Measurements from ENCODE around the gene PCA3. TPM values are rescaled to one million over a fixed set of nuclear protein-coding genes. Genes with fewer than 3 reads are reported as not detected.

PCA3 gene
- total and polyA plus RNA-seq, 10 of the 15 experiments (the other 5 are each of a cell fraction or from before 2014, with no cell fraction given), result 0.05 TPM; not detected in 9

GRCh38 chr9:76761448-76761847 lies 2.8 kb upstream of the PCA3 start:
- Histone ChIP-seq H3K4me1 (ENCODE audit: control insufficient read depth, insufficient read depth, low read length) (no peaks in the 10 kb centered on the region), H3K27ac (ENCODE audit: control insufficient read depth, insufficient read depth) (no peak overlapping the region), H3K4me3 (no peak overlapping the region), H3K9ac (ENCODE audit: control insufficient read depth, insufficient read depth, low read length) (no peak overlapping the region), H4K20me1 (ENCODE audit: control insufficient read depth, insufficient read depth) (no peaks in the 10 kb centered on the region), H3K4me2 (ENCODE audit: control insufficient read depth, insufficient read depth) (no peak overlapping the region), H2AFZ (ENCODE audit: control insufficient read depth, low read depth, low read length) (no peak overlapping the region), H3K27me3 (replicated peaks in 1 of 2; ENCODE audit: control insufficient read depth in 2 of 2, insufficient read depth in 2 of 2, low read length in 1 of 2) (no peaks in the 10 kb centered on the region), H3K79me2 (ENCODE audit: control insufficient read depth, insufficient read depth, low read length) (no peaks in the 10 kb centered on the region), H3K9me3 (replicated peaks; ENCODE audit: control insufficient read depth, insufficient read depth, low read length) (no peaks in the 10 kb centered on the region), H3K36me3 (ENCODE audit: control insufficient read depth in 2 of 2, insufficient read depth in 2 of 2, low read length in 1 of 2) (no peaks in the 10 kb centered on the region)
- RAD21 ChIA-PET (ENCODE audit: unreplicated experiment), result no interaction called here
- WGBS (ENCODE audit: insufficient coverage, insufficient replicate concordance, low lambda C conversion rate, missing lambda C conversion rate), result 0% methylated on average over 1 of the region's 1 CpG
- POLR2A ChIA-PET, result no interaction called here
- DNase-seq (ENCODE audit: low read depth, low spot score), result no peak
- SMC1A ChIA-PET (ENCODE audit: uncharacterized antibody, unreplicated experiment), result no interaction called here
- in situ Hi-C loops (cut with MboI), result no loop called here
- FAIRE-seq, result no peak
- intact Hi-C loops (cut with micrococcal nuclease; ENCODE audit: unreplicated experiment), result loop anchor here (2.0 kb wide), 1 partner anchor 389 kb away; no protein-coding TSS in a partner anchor
- BruUV-seq (replicated peaks), result no TSS peak
- no peak for ATAC-seq
- TF ChIP-seq CTCF (IDR thresholded peaks at IDR 0.05 in 2 of 3, conservative IDR thresholded peaks at IDR 0.05 in 1 of 3; ENCODE audit: control insufficient read depth in 2 of 3, extremely low read depth in 1 of 3, insufficient read depth in 1 of 3, low read depth in 3 of 3, low read length in 3 of 3), result peak in 1 of 3 experiments; percentile 2; a peak in 1 of 6 replicates
- TF ChIP-seq EGR1 (IDR thresholded peaks at IDR 0.05; ENCODE audit: borderline replicate concordance in 1 of 2, low read depth in 2 of 2, low read length in 2 of 2), result no peak
- peak; percentile 19; the same call in 1 of the 2 replicates for TF ChIP-seq RAD21 (IDR thresholded peaks at IDR 0.05; ENCODE audit: insufficient read depth, low read depth, low read length)
- CTCF ChIA-PET, result interaction anchor here (0.7 to 1.0 kb wide), 4 partner anchors 23 to 389 kb away, joined by 3 to 4 read pairs (median 3); no protein-coding TSS in a partner anchor

GRCh38 chr9:76766126-76766525 lies 1.9 kb downstream of the PCA3 start:
- in situ Hi-C loops (cut with MboI), result no loop called here
- no peak for FAIRE-seq
- no peak for TF ChIP-seq TARDBP (IDR thresholded peaks at IDR 0.05; ENCODE audit: borderline replicate concordance)
- TF ChIP-seq CREB1 (IDR thresholded peaks at IDR 0.05; ENCODE audit: low read depth), result no peak
- no peak for TF ChIP-seq SMC3 (IDR thresholded peaks at IDR 0.05; ENCODE audit: borderline replicate concordance, low read length)
- TF ChIP-seq IRF5 (IDR thresholded peaks at IDR 0.05; ENCODE audit: borderline replicate concordance), result no peak
- no peak for TF ChIP-seq MEF2A (IDR thresholded peaks at IDR 0.05; ENCODE audit: insufficient read depth, low read depth, low read length)
- no peak for TF ChIP-seq POLR2AphosphoS5 (IDR thresholded peaks at IDR 0.05; ENCODE audit: low read length)
- no peak for TF ChIP-seq NFYB (IDR thresholded peaks at IDR 0.05; ENCODE audit: insufficient read depth, low read depth, low read length)
- TF ChIP-seq HDAC2 (IDR thresholded peaks at IDR 0.05), result no peak
- no peak for TF ChIP-seq CHD2 (IDR thresholded peaks at IDR 0.05; ENCODE audit: borderline replicate concordance, low read depth, low read length)
- TF ChIP-seq SREBF1 (IDR thresholded peaks at IDR 0.05; ENCODE audit: low read length), result no peak
- no peak for TF ChIP-seq NR2C2 (IDR thresholded peaks at IDR 0.05; ENCODE audit: borderline replicate concordance, control insufficient read depth, insufficient read length, low read depth)
- TF ChIP-seq EZH2 (IDR thresholded peaks at IDR 0.05; ENCODE audit: borderline replicate concordance, control insufficient read depth, low read depth, low read length), result no peak
- no peak for TF ChIP-seq LARP7 (IDR thresholded peaks at IDR 0.05)

More at GRCh38 chr9:76766126-76766525, 1.9 kb downstream of the PCA3 start:
- Histone ChIP-seq H3K27me3 (replicated peaks in 1 of 2; ENCODE audit: control insufficient read depth in 2 of 2, insufficient read depth in 2 of 2, low read length in 1 of 2) (no peaks in the 10 kb centered on the region), H3K9ac (ENCODE audit: control insufficient read depth, insufficient read depth, low read length) (no peak overlapping the region), H4K20me1 (ENCODE audit: control insufficient read depth, insufficient read depth) (no peaks in the 10 kb centered on the region), H3K27ac (ENCODE audit: control insufficient read depth, insufficient read depth) (no peak overlapping the region), H3K36me3 (ENCODE audit: control insufficient read depth in 2 of 2, insufficient read depth in 2 of 2, low read length in 1 of 2) (no peaks in the 10 kb centered on the region), H3K9me3 (replicated peaks; ENCODE audit: control insufficient read depth, insufficient read depth, low read length) (no peaks in the 10 kb centered on the region), H3K4me2 (ENCODE audit: control insufficient read depth, insufficient read depth) (no peak overlapping the region), H3K79me2 (ENCODE audit: control insufficient read depth, insufficient read depth, low read length) (no peaks in the 10 kb centered on the region), H3K4me1 (ENCODE audit: control insufficient read depth, insufficient read depth, low read length) (no peaks in the 10 kb centered on the region), H2AFZ (ENCODE audit: control insufficient read depth, low read depth, low read length) (no peak overlapping the region), H3K4me3 (no peak overlapping the region)
- no TSS peak for BruUV-seq (replicated peaks)
- DNase-seq (ENCODE audit: low read depth, low spot score) (no peak), ATAC-seq (no peak)
- RAD21 ChIA-PET (ENCODE audit: unreplicated experiment), result no interaction called here
- POLR2A ChIA-PET, result no interaction called here
- intact Hi-C loops (cut with micrococcal nuclease; ENCODE audit: unreplicated experiment), result no loop called here
- CTCF ChIA-PET, result no interaction called here
- WGBS (ENCODE audit: insufficient coverage, insufficient replicate concordance, low lambda C conversion rate, missing lambda C conversion rate), result 27% methylated on average over 3 of the region's 3 CpGs
- SMC1A ChIA-PET (ENCODE audit: uncharacterized antibody, unreplicated experiment), result no interaction called here

Data from GM12878 (cell line).